ENCODE results near the gene MAN1C1. TPM values are rescaled to one million over a fixed set of nuclear protein-coding genes. Genes with fewer than 3 reads are reported as not detected.

MAN1C1 gene
- 10 to 100 TPM; 10.7 to 38.8 (median 21.0) TPM for total RNA-seq
- long read RNA-seq, partial matches to known transcripts, result 1 of 2 reads
- long read RNA-seq, other reads (novel, unspliced or antisense), result 1 of 2 reads

DNA sequence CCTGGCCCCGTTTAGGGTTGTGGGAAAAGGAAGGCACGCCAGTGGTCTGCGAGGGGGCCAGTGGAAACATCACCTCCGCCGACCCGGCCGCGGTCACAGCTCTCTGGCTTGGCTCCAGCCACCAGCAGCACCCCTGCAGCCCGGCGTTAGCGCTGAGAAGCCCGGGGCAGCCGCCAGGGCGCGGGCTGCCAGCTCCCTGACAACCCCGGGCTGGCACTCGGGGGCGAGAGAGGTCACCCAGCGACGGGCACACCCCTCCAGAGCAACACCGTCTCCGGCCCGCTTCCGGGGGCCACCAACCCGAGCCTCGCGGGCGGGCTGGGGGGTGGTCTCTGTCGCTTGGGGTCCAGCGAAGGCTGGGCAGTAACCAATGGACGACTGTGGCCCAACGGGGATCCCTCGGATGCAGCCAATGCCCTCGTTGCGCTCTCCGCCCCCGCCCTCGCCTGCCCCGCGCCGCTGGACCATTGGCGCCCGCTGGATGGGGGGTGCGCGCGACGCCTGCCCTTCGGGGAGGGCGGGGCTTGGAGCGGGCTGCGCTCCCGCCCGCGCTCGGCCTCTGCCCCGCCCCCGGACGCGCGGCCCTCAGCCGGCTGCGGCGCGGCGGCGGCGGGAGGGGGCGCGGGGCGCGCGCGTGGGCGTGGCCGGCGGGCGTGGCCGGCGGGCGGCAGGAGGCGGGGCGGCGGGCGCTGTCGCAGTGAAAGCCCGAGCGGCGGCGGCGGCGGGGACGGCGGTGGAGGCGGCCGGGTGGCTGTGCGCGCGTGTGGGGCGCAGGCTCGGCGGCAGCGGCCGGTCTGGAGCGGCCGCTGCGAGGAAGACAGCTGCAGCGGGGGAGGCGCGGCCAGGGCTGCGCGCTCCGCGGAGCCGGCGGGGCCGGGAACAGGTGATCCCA, at the start of gene MAN1C1:
MAN1C1 (plus strand) TSS at position 697 of the 892 bp plus-strand sequence. CDS start 1,007 bp downstream, outside the sequence.
- TF ChIP-seq, protein P1, sequence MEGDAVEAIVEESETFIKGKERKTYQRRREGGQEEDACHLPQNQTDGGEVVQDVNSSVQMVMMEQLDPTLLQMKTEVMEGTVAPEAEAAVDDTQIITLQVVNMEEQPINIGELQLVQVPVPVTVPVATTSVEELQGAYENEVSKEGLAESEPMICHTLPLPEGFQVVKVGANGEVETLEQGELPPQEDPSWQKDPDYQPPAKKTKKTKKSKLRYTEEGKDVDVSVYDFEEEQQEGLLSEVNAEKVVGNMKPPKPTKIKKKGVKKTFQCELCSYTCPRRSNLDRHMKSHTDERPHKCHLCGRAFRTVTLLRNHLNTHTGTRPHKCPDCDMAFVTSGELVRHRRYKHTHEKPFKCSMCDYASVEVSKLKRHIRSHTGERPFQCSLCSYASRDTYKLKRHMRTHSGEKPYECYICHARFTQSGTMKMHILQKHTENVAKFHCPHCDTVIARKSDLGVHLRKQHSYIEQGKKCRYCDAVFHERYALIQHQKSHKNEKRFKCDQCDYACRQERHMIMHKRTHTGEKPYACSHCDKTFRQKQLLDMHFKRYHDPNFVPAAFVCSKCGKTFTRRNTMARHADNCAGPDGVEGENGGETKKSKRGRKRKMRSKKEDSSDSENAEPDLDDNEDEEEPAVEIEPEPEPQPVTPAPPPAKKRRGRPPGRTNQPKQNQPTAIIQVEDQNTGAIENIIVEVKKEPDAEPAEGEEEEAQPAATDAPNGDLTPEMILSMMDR (IDR thresholded peaks at IDR 0.05), result peak; percentile 42 to 60 (median 54)
- peak; percentile 41 for TF ChIP-seq POLR2A (IDR thresholded peaks at IDR 0.05)
- WGBS (ENCODE audit: insufficient coverage, low coverage, low lambda C conversion rate, missing lambda C conversion rate), result 0% methylated on average over 9 of the region's 116 CpGs
- Histone ChIP-seq H3K27ac (peak within 1 kb of the TSS; percentile 36 to 68 (median 65)), H3K4me3 (peak within 1 kb of the TSS; percentile 80 to 89 (median 82)), H3K27me3 (no peaks in the 10 kb centered on the region), H3K9me3 (no peaks in the 10 kb centered on the region), H3K4me1 (peaks cover 0 to 20% (median 8%) of the 10 kb centered on the region in 4 donors), H3K36me3 (no peaks in the 10 kb centered on the region)
- DNase-seq (peak; percentile 92 to 93 (median 93)), ATAC-seq (peak; percentile 91 to 95 (median 92))
- intact Hi-C loops (cut with DNase I), result loop anchor here (10.0 kb wide), 1 partner anchor 178 kb away; no protein-coding TSS in a partner anchor

DNA sequence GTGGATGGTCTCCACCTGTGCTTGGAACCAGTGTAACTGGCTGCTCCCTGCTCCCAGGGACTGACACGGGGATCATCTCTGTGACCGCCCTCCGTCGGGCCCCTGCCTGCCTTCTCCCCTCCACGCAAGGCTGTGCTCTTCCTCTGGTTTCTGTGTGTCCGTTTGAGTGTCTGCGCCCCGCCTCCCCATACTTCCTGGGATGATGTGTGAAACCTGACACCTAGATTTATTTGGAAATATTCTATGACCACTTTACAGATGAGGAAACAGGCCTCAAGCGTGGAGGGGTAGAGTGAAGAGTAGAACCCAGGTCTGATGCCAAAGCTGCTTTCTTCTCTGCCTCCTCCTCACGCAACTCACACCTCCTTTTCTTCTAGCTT, 48.9 kb upstream of the MAN1C1 start:
- peak overlapping the region in 2 of 3 donors; percentile 47 to 51 for H3K27ac ChIP-seq
- no peak overlapping the region for H3K4me3 ChIP-seq
- H3K9me3 ChIP-seq, result no peaks in the 10 kb centered on the region
- ATAC-seq (no peak), DNase-seq (no peak)
- intact Hi-C loops (cut with DNase I), result no loop called here
- no peaks in the 10 kb centered on the region for H3K27me3 ChIP-seq
- peaks cover 0 to 9% (median 3%) of the 10 kb centered on the region in 4 donors for H3K36me3 ChIP-seq
- H3K4me1 ChIP-seq, result peaks cover 2 to 32% (median 15%) of the 10 kb centered on the region in 4 donors
- WGBS (ENCODE audit: insufficient coverage, low coverage, low lambda C conversion rate, missing lambda C conversion rate), result 86% methylated on average over 1 of the region's 10 CpGs
- TF ChIP-seq POLR2A (IDR thresholded peaks at IDR 0.05), result no peak
- TF ChIP-seq, protein P1 (IDR thresholded peaks at IDR 0.05), result no peak

DNA sequence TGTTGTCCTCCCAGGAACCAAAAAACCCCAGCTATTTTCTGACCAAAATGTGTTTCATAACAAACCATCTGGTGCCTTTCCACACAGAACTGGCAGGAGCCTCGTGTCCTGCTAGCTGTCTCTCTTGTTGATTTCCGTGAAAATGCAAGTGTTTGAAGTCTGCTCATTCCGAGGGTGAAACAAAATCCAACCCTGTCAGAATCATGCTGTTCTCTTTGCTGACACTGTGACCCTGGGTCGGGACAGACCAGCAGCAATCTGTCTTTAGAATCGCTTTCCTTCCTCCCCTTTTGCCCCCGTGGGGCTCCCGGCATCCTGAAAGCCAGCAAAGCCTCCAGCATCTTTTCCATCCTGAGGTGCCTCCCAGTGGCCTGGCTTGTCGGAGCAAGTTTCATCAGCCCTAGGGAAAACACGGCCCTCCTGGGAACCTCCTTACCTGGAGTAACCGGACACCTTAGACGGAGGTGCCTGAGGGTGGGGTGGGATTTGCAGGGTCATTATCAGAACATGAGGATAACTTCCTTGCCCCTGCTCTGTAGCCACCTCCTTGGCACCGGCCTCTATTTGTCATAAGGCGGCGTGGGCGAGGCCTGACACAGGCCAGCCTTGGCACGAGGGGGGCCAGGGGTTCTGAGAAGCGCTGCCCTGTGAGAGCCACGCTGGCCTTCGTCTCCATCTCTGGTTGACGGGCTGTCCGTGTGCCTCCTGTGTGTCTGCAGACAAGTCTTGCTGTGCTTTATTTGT, 48.3 kb upstream of the MAN1C1 start:
- no peak overlapping the region for H3K4me3 ChIP-seq
- peaks cover 0 to 7% (median 3%) of the 10 kb centered on the region in 4 donors for H3K36me3 ChIP-seq
- DNase-seq (no peak), ATAC-seq (no peak)
- H3K4me1 ChIP-seq, result peaks cover 2 to 38% (median 18%) of the 10 kb centered on the region in 4 donors
- TF ChIP-seq POLR2A (IDR thresholded peaks at IDR 0.05), result no peak
- TF ChIP-seq, protein P1 (IDR thresholded peaks at IDR 0.05), result no peak
- WGBS (ENCODE audit: insufficient coverage, low coverage, low lambda C conversion rate, missing lambda C conversion rate), result 54% methylated on average over 15 of the region's 21 CpGs
- H3K27me3 ChIP-seq, result no peaks in the 10 kb centered on the region
- intact Hi-C loops (cut with DNase I), result no loop called here
- H3K27ac ChIP-seq, result no peak overlapping the region
- no peaks in the 10 kb centered on the region for H3K9me3 ChIP-seq

DNA sequence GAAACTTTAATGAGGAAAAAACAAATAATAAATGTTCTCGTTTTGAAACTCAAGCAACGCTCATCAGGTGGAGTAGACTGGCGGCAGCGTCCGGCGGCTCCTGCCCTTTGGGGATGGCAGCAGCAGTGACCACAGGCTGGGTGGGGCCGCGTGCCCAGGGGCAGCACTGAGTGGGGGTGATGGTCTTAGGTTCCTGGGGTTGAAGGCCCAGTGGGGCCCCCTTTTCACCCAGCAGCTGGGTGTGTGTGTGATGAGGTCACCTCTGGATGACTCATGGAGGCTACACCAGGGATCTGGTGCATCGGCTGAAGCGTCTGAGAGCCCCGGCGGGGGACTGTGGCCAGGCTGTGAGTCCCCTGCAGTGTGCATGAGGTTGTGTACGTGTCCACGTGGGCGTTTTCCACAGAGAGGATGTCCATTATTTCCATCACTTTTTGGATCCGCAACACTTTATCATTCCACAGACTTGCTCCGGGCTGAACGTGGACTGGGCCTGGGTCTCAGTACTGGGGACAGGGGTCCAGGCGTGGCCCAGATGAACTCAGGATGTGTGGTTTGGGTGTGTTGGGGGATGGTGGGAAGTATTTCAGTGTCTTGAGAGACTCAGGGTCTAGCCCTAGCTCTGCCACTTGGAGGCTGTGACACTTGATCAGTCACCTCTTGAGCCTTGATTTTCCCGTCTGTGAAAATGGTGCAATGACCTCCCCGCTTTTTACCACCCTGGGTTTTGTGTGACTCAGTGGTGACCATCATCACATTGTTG, 47.6 kb upstream of the MAN1C1 start:
- DNase-seq (no peak), ATAC-seq (no peak)
- Histone ChIP-seq H3K36me3 (no peaks in the 10 kb centered on the region), H3K9me3 (no peaks in the 10 kb centered on the region), H3K27me3 (no peaks in the 10 kb centered on the region), H3K4me3 (no peak overlapping the region), H3K27ac (no peak overlapping the region), H3K4me1 (peaks cover 2 to 46% (median 20%) of the 10 kb centered on the region in 4 donors)
- TF ChIP-seq, protein P1 (IDR thresholded peaks at IDR 0.05), result no peak
- TF ChIP-seq POLR2A (IDR thresholded peaks at IDR 0.05), result no peak
- intact Hi-C loops (cut with DNase I), result no loop called here
- 66% methylated on average over 5 of the region's 21 CpGs for WGBS (ENCODE audit: insufficient coverage, low coverage, low lambda C conversion rate, missing lambda C conversion rate)
